G401.6 (cell line): ENCODE measurements around the gene HAGH.
A peak's percentile ranks its signal among the peaks of the same experiment; 100 is the strongest.
"Not testable (repeated sequence)": the region's sequence is repeated elsewhere in the genome, so short reads cannot be mapped to it uniquely, and the experiment has no call there.

ENCODE experiments used
- FAIRE-seq: peaks from 2 replicates; lab custom pipeline; 2012; peaks lifted over from hg19 to GRCh38; lab: Jason Lieb, UNC

Gene HAGH

GRCh38 chr16:1826691-1827573, at the start of gene HAGH, which contains the start of gene FAHD1:
Gene HAGH (minus strand): TSS chr16:1826825. CDS start chr16:1826787, 38 bp downstream.
Gene FAHD1 (plus strand): TSS chr16:1827206. CDS start chr16:1827239, 33 bp downstream.
- no peak for FAIRE-seq

GRCh38 chr16:1876066-1876465, 49.4 kb upstream of the HAGH start:
- FAIRE-seq: not testable (repeated sequence)

- FAIRE-seq: no peak
Measured at GRCh38 chr16:1874854-1875253, 48.2 kb upstream of the HAGH start.

GRCh38 chr16:1871974-1872635, 45.5 kb upstream of the HAGH start, which contains the start of gene MEIOB:
Gene MEIOB (minus strand): TSS chr16:1872164. CDS start chr16:1868175, 3,989 bp downstream.
- no peak for FAIRE-seq

GRCh38 chr16:1870365-1871082, 43.9 kb upstream of the HAGH start:
- FAIRE-seq: no peak

- FAIRE-seq: peak; percentile 63
Measured at GRCh38 chr16:1865902-1866690, 39.5 kb upstream of the HAGH start.

- FAIRE-seq: peak; percentile 78
Measured at GRCh38 chr16:1863681-1864460, 37.2 kb upstream of the HAGH start.

- FAIRE-seq: no peak
Measured at GRCh38 chr16:1862394-1862793, 35.8 kb upstream of the HAGH start.

- FAIRE-seq: no peak
Measured at GRCh38 chr16:1861730-1862129, 35.1 kb upstream of the HAGH start.

GRCh38 chr16:1859650-1860049, 33.0 kb upstream of the HAGH start:
- FAIRE-seq: no peak

- no peak for FAIRE-seq
Measured at GRCh38 chr16:1858189-1858865, 31.7 kb upstream of the HAGH start.

GRCh38 chr16:1857433-1858097, 30.9 kb upstream of the HAGH start:
- no peak for FAIRE-seq

- FAIRE-seq: no peak
Measured at GRCh38 chr16:1851793-1852192, 25.2 kb upstream of the HAGH start.

- no peak for FAIRE-seq
Measured at GRCh38 chr16:1850981-1851380, 24.4 kb upstream of the HAGH start.

GRCh38 chr16:1846416-1846815, 19.8 kb upstream of the HAGH start:
- FAIRE-seq: no peak

- no peak for FAIRE-seq
Measured at GRCh38 chr16:1845985-1846384, 19.4 kb upstream of the HAGH start.

GRCh38 chr16:1839554-1839953, 12.9 kb upstream of the HAGH start:
- FAIRE-seq: no peak

GRCh38 chr16:1834096-1834495, 7.5 kb upstream of the HAGH start:
- FAIRE-seq: no peak

- no peak for FAIRE-seq
Measured at GRCh38 chr16:1832838-1833454, 6.3 kb upstream of the HAGH start.
